DND-41 (cell line): ENCODE results near the gene SEC31B.

ENCODE experiments used
- EZH2 ChIP-seq: IDR thresholded peaks from 3 replicates; pipeline ENCODE4 v1.6.1; 2012; ENCODE audit warnings: borderline replicate concordance, low read depth, mild to moderate bottlenecking, moderate library complexity, low read length, inconsistent platforms; ENCODE audit not compliant: severe bottlenecking
- TF ChIP-seq, protein P1 (sequence below): IDR thresholded peaks from 2 replicates; pipeline ENCODE4 v1.5.1; 2012; ENCODE audit warnings: borderline replicate concordance, low read length, moderate library complexity, mild to moderate bottlenecking; ENCODE audit not compliant: poor library complexity, severe bottlenecking; ENCODE audit errors: extremely low read depth

DNA sequence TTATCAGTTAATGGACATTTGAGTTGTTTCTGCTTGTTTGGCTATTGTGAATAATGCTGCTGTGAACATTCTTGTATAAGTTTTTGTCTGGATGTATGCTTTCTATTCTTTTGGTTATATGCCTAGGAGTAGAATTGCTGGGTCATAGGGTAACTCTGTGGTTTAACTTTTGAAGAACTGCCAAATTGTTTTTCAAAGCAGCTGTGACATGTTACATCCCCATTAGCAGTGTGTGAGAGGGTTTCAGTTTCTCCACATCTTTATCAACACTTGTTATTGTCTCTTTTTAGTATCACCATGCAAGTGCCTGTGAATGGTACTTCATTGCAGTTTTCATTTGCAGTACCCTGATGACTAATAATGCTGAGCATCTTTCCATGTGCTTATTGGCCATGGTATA lies 12.1 kb upstream of the SEC31B start:
- no peak for TF ChIP-seq EZH2
- TF ChIP-seq, protein P1, sequence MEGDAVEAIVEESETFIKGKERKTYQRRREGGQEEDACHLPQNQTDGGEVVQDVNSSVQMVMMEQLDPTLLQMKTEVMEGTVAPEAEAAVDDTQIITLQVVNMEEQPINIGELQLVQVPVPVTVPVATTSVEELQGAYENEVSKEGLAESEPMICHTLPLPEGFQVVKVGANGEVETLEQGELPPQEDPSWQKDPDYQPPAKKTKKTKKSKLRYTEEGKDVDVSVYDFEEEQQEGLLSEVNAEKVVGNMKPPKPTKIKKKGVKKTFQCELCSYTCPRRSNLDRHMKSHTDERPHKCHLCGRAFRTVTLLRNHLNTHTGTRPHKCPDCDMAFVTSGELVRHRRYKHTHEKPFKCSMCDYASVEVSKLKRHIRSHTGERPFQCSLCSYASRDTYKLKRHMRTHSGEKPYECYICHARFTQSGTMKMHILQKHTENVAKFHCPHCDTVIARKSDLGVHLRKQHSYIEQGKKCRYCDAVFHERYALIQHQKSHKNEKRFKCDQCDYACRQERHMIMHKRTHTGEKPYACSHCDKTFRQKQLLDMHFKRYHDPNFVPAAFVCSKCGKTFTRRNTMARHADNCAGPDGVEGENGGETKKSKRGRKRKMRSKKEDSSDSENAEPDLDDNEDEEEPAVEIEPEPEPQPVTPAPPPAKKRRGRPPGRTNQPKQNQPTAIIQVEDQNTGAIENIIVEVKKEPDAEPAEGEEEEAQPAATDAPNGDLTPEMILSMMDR: no peak
